Transverse colon (tissue), 4 donors: ENCODE measurements around the gene IL11RA. TPM values are rescaled to one million over a fixed set of nuclear protein-coding genes. Genes with fewer than 3 reads are reported as not detected.
A peak's percentile ranks its signal among the peaks of the same experiment; 100 is the strongest.

Experiments
- DNase-seq: peaks from one replicate; pipeline ENCODE4 v3.0.0-alpha.2; 2019
- H3K27ac ChIP-seq, 4 donors: fragments of 200-600 bp; sonication (generic); 2 replicates each; pipeline ENCODE4 v1.5.1; 2016 to 2018; ENCODE audit warnings: inconsistent platforms in 4 of 4
- H3K27me3 ChIP-seq: fragments of 200-600 bp; sonication (generic); 2 replicates; pipeline ENCODE4 v1.5.1; 2017; ENCODE audit warnings: inconsistent platforms
- H3K36me3 ChIP-seq, 4 donors: fragments of 200-600 bp; sonication (generic); 2 replicates each; pipeline ENCODE4 v1.5.1; 2017 to 2019; ENCODE audit warnings: inconsistent platforms in 4 of 4
- H3K4me1 ChIP-seq, 4 donors: fragments of 200-600 bp; sonication (generic); 2 replicates each; pipeline ENCODE4 v1.5.1; 2017 to 2020; ENCODE audit warnings: inconsistent platforms in 4 of 4
- H3K4me3 ChIP-seq, 4 donors: fragments of 200-600 bp; sonication (generic); 1 replicate in 1 of 4; 2 replicates in 3 of 4; pipeline versions ENCODE4 v1.5.1 to v1.6.1; 2017 to 2019; ENCODE audit warnings: inconsistent platforms in 4 of 4
- H3K9me3 ChIP-seq, 2 donors: fragments of 200-600 bp; sonication (generic); 2 replicates each; pipeline ENCODE4 v1.5.1; 2017 to 2019; ENCODE audit warnings: inconsistent platforms in 2 of 2
- EP300 ChIP-seq: sonication (generic); formaldehyde crosslinking; IDR thresholded peaks from one replicate; pipeline ENCODE4 v1.6.1; 2017; ENCODE audit warnings: antibody characterized with exemption, low read depth
- POLR2A ChIP-seq: fragments of 450-650 bp; IDR thresholded peaks from one replicate; pipeline ENCODE4 v1.6.1; 2016; ENCODE audit warnings: antibody characterized with exemption, mild to moderate bottlenecking, moderate library complexity
- POLR2AphosphoS5 ChIP-seq, 3 donors: sonication (generic); formaldehyde crosslinking; IDR thresholded peaks; one replicate each; pipeline ENCODE4 v1.6.1; 2016; ENCODE audit warnings: antibody characterized with exemption in 3 of 3
- WGBS, 2 donors: methylation state at CpG; one replicate each; pipeline ENCODE4 v1.1.5; 2018; ENCODE audit warnings: low coverage in 1 of 2; 5-methylcytosine and 5-hydroxymethylcytosine counted together
- in situ Hi-C, 4 donors: fragments of 200-750 bp; cut with MboI; loops; one replicate each; pipeline versions ENCODE4 v1.15.0 to v1.15.1; 2017; ENCODE audit warnings: low sequenced_read_pairs in 3 of 4, low pct_ligation_motif_present in 1 of 4, low pct_unique_long_range_greater_than_20kb in 1 of 4
- intact Hi-C: fragments of 100-400 bp; cut with DNase I; formaldehyde crosslinking; loops from one replicate; pipeline ENCODE4 v1.15.1; 2023; ENCODE audit warnings: low total_unique reads
- total RNA-seq, 4 donors: library from RNA; depleted of rRNA; stranded (reverse); fragments of >200 nt; gene quantifications; one replicate each; pipeline ENCODE4 v1.1.0, GENCODE V29; 2016
- TF ChIP-seq, protein P1 (sequence below), 5 experiments: fragments of 200-600 bp in 3 of 5; fragments of 450-650 bp in 2 of 5; sonication (generic) in 3 of 5; IDR thresholded peaks; 1 replicate in 2 of 5; 2 replicates in 3 of 5; pipeline ENCODE4 v1.5.1; 2016 to 2017; ENCODE audit warnings: antibody characterized with exemption in 5 of 5, inconsistent platforms in 3 of 5, mild to moderate bottlenecking in 2 of 5, moderate library complexity in 1 of 5

Gene IL11RA
- total RNA-seq, 4 donors from 2014 or later, result 27.0 to 94.6 (median 47.5) TPM

DNA sequence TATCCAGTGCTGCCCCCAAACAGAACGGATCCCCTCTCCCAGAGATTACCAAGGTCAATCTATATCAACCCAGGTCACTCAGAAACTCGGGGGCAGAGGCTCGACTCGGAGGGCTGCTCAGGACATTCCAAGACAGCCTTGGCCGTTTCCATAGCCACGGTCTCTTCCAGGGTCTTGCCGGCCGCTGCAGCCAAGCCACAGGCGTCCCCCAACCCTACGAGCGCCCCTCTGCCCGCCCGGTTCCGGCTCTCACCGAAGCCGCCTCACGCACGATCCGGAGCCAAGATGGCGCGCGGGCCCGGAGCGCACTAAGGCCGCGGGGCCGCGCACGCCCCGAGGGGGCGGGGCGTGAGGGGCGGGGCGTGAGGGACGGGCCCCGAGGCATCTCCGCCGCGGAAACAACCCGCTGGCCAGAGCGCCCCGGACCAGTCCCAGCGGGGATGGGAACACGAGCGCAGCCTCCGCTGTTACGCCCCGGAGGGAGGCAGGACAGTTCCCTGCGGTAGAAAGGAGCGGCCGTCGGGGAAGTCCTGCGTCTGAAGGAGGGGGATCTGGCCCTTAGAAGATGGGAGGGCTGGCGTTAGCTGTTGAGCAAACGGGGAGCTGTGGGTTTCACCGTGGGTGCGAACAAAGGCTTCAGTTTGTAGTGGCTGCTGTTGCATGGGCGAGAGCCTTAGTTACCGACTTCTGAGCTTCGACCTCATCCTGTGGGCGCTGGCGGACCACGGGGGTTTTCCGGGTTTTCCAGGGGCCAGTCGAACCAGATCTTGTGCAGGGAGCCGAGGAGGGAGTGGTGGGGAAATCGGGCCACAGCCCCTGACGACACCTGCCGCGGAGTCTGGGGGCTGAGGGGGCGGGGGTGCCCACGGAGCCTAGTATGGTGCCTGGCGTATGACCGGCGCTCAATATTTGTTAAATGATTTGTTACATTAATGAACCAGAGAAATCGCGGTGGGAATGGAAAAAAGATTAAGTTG is 39.9 kb upstream of the IL11RA start, which contains the start of gene RPP25L:
Gene RPP25L, minus strand, starts transcription at position 287 of the 977 bp plus-strand sequence. CDS start 801 bp downstream, outside the sequence.
- DNase-seq, result peak; percentile 90
- peak within 1 kb of the TSS; percentile 44 to 86 (median 61) for H3K4me3 ChIP-seq
- peaks cover 0 to 6% (median 2%) of the 10 kb centered on the region in 4 donors for H3K36me3 ChIP-seq
- WGBS, 2 donors, result 0% methylated on average over 2 to 64 of the region's 77 CpGs
- no peaks in the 10 kb centered on the region for H3K9me3 ChIP-seq
- in situ Hi-C loops, result no loop called here
- peak within 1 kb of the TSS; percentile 84 to 93 (median 88) for H3K27ac ChIP-seq
- intact Hi-C loops, result no loop called here
- no peaks in the 10 kb centered on the region for H3K27me3 ChIP-seq
- peaks cover 3 to 23% (median 17%) of the 10 kb centered on the region in 4 donors for H3K4me1 ChIP-seq
- TF ChIP-seq, protein P1, sequence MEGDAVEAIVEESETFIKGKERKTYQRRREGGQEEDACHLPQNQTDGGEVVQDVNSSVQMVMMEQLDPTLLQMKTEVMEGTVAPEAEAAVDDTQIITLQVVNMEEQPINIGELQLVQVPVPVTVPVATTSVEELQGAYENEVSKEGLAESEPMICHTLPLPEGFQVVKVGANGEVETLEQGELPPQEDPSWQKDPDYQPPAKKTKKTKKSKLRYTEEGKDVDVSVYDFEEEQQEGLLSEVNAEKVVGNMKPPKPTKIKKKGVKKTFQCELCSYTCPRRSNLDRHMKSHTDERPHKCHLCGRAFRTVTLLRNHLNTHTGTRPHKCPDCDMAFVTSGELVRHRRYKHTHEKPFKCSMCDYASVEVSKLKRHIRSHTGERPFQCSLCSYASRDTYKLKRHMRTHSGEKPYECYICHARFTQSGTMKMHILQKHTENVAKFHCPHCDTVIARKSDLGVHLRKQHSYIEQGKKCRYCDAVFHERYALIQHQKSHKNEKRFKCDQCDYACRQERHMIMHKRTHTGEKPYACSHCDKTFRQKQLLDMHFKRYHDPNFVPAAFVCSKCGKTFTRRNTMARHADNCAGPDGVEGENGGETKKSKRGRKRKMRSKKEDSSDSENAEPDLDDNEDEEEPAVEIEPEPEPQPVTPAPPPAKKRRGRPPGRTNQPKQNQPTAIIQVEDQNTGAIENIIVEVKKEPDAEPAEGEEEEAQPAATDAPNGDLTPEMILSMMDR (IDR thresholded peaks at IDR 0.05), result no peak
- TF ChIP-seq POLR2A (peak; percentile 84), POLR2AphosphoS5 (IDR thresholded peaks at IDR 0.05) (peak; percentile 87 to 98 (median 96)), EP300 (no peak)

DNA sequence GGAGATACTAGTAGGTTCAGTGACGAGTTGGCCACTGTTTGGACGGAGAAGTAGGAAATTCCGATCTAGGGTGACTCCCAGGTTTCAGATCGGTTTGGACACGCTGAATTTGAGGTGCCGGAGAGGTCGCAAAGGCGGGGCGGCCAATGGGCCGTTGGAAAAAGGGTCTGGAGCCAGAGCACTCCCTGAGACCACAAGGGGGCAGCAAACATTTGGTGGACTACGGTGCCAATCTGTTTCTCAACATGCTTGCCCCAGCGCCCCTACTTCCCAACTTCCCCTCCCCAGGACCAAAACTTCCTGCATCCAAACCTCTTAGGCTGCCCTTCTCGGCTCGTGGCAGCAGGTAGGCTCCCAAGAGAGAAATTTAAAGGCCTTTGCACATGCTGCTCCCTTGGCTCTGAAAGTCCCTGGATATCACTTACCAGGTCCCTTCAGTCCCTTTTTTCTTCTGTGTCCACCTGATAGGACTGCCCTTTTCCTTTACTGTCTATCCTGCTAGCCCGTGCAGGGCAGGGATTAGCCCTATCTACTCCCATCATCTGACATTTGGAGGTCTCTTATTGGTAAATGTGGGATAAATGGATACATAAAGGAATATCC is 39.1 kb upstream of the IL11RA start:
- H3K4me3 ChIP-seq, result peak overlapping the region; percentile 26 to 86 (median 54)
- intact Hi-C loops (no loop called here), in situ Hi-C loops (no loop called here)
- peak overlapping the region; percentile 84 to 93 (median 88) for H3K27ac ChIP-seq
- DNase-seq, result peak; percentile 81
- H3K4me1 ChIP-seq, result peaks cover 3 to 23% (median 17%) of the 10 kb centered on the region in 4 donors
- H3K27me3 ChIP-seq, result no peaks in the 10 kb centered on the region
- no peaks in the 10 kb centered on the region for H3K9me3 ChIP-seq
- no peak for TF ChIP-seq EP300
- TF ChIP-seq, protein P1 (IDR thresholded peaks at IDR 0.05), result peak; percentile 80 to 89 (median 84)
- no peak for TF ChIP-seq POLR2A
- no peak for TF ChIP-seq POLR2AphosphoS5 (IDR thresholded peaks at IDR 0.05)
- WGBS, 2 donors, result 1% methylated on average over 15 of the region's 15 CpGs; no CpG with 5 or more reads in 1 of the 2 donors
- H3K36me3 ChIP-seq, result peaks cover 0 to 14% (median 6%) of the 10 kb centered on the region in 4 donors

DNA sequence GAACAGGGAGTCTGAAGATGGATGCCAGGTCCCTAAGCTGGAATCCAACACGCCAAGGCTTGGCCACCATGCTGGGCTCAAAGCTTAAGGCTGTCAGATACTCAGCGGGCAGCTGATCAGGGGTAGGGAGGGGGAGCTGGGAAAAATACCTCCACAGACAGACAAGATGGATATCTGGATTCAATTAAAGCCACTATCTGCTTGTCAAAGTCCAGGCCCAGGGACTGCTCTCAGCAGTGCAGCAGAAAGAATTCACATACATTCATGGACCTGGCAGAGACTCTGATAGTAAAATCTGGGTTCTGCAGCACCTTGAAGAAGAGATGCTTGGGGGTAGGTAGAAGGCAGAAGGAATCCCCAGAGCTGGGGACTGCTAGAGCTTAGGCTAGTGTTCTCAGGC is 36.9 kb upstream of the IL11RA start:
- no peak for DNase-seq
- no peak overlapping the region for H3K27ac ChIP-seq
- peaks cover 0 to 19% (median 8%) of the 10 kb centered on the region in 4 donors for H3K36me3 ChIP-seq
- intact Hi-C loops (no loop called here), in situ Hi-C loops (no loop called here)
- peaks cover 3 to 34% (median 27%) of the 10 kb centered on the region in 4 donors for H3K4me1 ChIP-seq
- H3K27me3 ChIP-seq, result no peaks in the 10 kb centered on the region
- whole genome bisulfite sequencing, 2 donors, result 84 to 90% methylated on average over 2 of the region's 2 CpGs
- TF ChIP-seq POLR2AphosphoS5 (IDR thresholded peaks at IDR 0.05) (no peak), EP300 (no peak), POLR2A (no peak)
- TF ChIP-seq, protein P1 (IDR thresholded peaks at IDR 0.05), result no peak
- no peak overlapping the region for H3K4me3 ChIP-seq
- H3K9me3 ChIP-seq, result no peaks in the 10 kb centered on the region
